GM21737 (cell line): Measurements from ENCODE around the gene SNX3.
"Not testable (repeated sequence)": the region's sequence is repeated elsewhere in the genome, so short reads cannot be mapped to it uniquely, and the experiment has no call there.

ENCODE experiments used
- ATAC-seq: cut with Tn5 transposase; IDR thresholded peaks from one replicate; pipeline ENCODE4 v1.9.1; 2021; ENCODE audit warnings: mild to moderate bottlenecking, moderate library complexity; ENCODE audit not compliant: unreplicated experiment

SNX3 gene

DNA sequence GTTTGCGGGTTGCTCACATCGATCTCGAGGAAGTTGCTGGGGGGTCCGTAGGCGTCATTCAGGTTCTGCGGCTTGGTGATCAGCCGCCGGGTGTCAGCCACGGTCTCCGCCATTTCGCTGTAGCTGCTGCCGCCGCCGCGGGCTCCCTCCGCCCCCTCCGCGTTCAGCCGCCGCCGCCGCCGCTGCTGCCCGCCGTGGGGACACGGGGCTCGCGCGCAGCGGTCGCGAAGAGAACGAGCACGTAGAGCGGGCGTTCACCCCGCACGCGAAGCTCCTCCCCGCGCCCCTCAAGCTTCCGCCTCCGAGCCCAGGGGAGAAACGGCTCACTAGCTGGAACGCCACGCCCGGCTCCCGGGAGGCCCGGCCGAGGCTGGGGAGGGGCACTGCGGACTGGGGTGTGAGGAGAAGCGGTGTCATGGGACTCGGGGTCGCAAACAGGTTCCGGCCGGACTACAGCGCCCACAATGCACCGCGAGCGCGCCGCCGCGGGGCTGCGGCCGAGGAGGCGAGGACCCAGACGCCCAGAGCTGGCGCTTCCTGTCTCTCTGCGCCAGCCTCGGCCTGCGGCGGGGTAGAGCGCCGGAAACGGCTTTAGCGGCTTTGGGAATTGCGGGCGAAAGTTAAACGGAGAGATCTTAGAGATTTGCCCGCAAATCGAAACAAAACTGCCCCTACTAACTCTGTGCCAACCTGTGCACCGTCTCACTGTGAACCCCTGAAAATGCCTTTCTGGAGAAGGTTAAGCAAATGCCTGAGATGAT is at the start of gene SNX3:
Gene SNX3 (minus strand): TSS at position 232 of the 761 bp plus-strand sequence. CDS start 119 bp downstream, at position 113.
- ATAC-seq, result peak; percentile 85

DNA sequence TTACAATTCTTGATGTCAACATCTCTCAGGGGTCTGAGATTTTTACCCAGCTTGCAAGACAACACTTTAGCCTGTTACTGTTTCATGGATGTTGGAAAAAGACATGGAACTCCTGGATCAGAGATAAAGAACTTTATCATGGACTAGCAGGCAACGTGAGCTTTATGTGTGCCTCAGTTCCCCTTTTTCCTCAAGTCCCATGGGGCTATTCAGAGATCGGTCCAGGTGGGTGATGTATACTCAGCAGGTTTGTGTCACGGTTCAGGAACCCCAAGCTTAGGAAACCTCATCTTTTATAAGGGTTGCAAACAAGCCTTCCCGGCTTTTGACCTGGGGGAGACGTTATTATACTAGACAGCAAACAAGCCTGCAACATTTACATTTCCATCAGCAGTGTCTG is 49.0 kb upstream of the SNX3 start:
- ATAC-seq, result no peak

DNA sequence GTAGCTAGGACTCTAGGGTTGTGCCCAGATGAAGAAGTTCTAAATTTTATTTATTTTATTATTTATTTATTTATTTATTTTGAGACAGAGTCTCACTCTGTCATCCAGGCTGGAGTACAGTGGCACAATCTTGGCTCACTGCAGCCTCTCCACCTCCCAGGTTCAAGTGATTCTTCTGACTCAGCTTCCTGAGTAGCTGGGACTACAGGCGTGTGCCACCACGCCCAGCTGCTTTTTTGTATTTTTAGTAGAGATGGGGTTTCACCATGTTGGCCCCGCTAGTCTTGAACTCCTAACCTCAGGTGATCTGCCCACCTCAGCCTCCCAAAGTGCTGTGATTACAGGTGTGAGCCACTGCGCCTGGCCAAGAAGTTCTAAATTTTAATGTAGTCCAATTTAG is 47.8 kb upstream of the SNX3 start:
- not testable (repeated sequence) for ATAC-seq

DNA sequence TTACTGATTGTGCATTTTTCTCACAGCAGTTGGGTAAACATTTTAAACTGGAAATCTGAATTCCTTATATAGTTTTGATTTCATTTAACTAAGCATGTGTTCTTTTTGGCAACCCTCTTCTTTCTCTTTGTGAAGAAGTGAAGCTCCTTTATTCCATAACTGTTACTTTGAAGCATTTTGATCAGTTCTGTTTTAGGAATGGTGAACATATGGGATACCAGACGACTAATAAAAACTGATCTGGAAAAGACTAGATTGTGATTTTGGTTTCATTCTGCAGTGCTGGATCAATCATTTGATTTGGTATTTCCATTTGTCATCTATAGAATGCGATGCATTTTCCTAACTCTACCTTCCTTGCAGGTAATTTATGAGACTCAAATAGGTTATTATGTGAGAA is 43.8 kb upstream of the SNX3 start:
- no peak for ATAC-seq

DNA sequence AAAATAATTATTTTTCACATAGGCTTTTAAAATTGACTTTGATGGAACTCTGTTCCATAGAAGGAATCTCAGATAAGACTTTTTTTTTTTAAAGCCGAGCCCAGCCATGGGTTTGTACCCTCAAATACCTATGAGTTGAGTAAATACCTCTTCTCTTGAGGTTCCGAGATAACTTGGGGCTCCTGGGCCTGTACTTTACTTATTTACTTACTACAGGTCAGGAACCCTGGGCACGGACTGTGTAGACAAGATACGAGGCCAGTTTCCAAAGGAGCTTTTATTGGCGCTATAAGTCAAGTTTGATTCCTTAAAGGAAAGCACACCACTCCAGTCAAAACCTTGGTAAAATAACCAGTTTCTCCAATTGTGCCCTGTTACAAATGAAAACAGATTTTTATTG is 41.5 kb upstream of the SNX3 start:
- ATAC-seq, result no peak

DNA sequence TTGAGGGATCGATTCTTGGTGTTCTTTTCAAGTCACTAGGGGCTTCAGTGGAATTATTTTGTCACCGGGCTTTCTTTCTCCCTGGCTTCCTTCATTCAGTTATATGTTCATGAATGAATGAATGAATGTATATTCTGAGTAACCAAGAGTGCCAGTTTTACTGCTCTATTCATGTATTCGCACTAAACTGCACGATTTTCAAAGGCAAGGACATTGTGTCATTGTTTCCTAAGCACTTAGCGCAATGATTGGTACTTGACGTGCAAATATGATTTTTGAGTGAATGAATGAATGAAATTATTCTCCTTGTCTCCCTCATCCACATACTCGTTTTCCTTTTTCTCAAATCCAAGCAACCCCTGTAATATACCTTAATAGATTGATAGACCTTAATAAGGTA is 34.8 kb upstream of the SNX3 start:
- ATAC-seq, result no peak

DNA sequence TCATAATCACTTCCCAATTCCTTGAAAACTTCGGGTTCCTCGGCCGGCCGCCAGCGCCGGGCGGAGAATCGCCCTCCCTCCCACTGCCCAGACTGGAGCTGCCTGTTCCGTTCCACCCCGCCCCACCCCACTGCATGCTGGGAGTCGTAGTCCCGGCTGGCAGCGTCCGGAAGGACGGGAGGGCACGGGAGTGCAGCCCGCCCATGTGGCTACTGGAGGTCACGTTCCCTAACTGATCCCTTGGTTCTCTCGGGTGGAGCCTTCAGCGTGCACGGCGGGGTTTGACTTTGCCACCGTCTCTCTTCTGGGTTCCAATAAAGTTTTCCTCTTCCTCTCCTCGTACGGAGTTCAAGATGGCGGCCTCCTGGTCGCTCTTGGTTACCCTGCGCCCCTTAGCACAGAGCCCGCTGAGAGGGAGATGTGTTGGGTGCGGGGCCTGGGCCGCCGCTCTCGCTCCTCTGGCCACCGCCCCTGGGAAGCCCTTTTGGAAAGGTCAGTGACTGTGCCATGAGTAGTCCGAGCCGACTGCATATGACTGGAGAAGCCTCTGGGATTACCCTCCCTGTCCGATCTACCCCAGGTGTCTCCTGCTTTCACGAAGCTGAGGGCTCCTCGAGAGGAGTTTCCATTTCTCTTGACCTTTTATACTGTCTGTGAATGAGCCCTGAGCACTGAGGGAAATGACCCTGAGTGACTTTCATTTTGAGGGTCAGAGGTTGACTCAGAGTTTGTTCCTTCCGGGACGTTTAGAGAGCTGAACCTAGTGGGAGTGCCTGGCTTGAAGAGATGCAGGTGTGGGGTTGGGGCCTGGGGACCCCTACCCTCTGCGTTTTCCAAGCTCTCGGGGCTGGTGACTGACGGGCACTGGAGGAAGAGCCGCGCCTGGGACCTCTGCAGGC is 34.1 kb upstream of the SNX3 start, which contains the start of gene AFG1L:
Gene AFG1L (plus strand): TSS at position 328 of the 899 bp plus-strand sequence. CDS start 26 bp downstream, at position 354.
- ATAC-seq, result peak; percentile 95

DNA sequence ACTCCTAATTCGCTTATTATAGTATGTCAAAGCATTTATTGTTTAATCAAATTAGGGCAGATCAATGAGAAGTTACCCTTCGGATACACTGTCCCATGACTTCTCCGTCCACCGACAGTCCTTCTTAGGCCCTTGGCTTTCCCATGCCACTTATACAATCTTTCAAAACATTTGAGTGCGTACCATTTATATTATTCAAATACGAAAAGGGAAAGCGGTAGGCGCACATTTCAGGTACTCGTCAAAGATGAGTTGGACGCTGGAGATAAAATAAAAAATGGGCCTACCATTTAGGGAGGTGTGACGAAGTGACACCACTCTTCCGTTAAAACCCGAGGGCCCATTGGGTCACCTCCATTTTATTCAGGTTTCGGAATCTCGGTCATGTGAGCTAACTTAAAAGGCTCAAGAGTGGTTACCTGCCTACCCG is 33.5 kb upstream of the SNX3 start:
- peak; percentile 13 for ATAC-seq

DNA sequence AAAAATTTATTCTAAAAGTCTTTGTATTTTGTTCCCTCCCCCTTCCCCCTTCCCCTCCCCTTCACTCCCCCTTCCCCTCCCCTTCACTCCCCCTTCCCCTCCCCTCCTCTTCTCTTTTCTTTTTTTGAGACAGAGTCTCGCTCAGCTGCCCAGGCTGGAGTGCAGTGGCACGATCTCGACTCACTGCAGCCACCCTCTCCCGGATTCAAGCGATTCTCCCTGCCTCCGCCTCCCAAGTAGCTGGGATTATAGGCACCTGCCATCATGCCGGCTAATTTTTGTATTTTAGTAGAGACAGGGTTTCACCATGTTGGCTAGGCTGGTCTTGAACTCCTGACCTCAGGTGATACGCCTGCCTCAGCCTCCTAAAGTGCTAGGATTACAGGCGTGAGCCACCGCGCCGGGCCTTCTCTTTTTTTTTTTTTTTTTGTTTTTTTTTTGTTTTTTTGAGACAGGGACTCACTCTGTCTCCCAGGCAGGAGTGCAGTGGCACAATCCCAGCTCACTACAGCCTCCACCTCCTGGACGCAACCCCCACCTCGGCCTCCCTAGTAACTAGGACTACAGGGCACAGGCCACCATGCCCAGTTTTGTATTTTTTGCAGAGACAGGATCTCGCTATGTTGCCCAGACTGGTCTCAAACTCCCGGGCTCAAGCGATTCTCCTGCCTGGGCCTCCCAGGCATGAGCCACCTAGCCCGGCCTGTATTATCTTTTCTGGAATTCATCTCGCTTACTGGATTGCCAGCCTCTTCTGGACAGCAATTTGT is 32.9 kb upstream of the SNX3 start:
- ATAC-seq, result no peak

DNA sequence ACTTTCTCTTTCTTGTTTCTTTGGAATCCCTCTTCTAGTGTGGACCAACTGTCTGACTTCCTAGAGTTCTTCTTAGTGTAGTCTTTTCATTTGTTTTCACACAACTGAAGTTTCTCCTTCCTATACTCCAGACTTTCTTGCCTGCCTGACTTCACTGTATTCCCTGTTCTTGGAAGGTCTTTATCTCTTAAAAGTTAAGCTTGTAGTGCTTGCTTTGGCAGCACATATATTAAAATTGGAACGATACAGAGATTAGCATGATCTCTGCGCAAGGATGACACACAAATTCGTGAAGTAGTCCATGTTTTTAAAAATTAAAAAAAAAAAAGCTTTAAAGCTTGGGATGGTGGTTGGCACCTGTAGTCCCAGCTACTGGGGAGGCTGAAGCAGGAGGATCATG is 31.7 kb upstream of the SNX3 start:
- not testable (repeated sequence) for ATAC-seq

DNA sequence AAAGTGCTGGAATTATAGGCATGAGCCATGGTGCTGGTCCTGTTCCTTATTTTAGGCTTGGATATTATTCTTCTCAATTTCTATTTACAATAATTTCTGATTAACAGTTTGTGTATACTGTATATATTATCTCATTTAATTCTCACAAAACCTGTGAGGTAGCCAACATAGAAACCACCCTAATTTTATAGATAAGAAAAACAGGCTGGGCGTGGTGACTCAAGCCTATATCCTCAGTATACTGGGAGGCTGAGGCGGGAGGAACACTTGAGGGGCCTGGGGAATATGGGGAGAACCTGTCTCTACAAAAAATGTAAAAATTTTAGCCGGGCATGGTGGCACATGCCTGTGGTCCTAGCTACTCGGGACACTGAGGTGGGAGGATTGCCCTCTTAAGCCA is 30.3 kb upstream of the SNX3 start:
- ATAC-seq, result no peak

DNA sequence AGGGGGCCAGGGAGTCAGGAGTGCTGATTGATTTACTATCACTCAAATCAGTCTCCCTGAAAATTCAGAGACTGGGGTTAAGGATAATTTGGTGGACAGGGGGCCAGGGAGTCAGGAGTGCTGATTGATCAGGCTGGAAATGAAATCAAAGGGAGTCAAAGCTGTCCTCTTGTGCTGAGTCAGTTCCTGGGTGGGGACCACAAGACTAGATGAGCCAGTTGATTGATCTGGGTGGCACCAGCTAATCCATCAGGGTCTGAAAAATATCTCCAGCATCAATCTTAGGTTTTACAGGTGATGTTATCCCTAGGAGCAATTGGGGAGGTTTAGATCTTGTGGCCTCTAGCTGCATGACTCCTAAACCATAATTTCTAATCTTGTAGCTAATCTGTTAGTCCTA is 27.9 kb upstream of the SNX3 start:
- no peak for ATAC-seq

DNA sequence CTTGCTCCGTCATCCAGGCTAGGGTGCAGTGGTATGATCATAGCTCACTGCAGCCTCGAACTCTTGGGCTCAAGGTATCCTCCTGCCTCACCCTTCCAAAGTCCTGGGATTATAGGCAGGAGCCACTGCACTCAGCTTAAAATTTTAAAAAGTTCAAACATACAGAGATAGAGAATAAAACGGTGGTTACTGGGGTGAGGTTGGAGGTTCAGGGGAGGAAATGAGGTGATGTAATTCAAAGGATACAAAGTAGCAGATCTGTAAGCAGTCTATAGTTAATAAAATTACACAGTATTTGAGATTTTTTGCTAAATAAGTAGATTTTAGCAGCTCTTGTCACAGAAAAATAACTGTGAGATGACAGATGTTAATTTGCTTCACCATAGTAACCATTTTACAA is 26.5 kb upstream of the SNX3 start:
- no peak for ATAC-seq

DNA sequence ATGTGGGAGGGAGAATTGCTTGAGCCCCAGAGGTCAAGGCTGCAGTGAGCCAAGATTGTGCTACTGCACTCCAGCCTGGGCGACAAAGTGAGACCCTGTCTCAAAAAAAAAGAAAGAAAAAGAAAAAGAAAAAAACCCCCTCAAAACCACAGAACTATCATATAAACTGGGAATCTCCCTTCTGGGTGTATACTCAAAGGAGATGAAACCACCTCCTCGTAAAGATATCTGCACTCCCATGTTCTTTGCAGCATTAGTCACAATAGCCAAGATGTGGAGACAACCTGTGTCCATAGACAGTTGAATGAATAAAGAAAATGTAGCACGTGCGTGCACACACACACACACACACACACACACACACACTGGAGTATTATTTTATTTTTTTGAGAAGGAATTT is 25.5 kb upstream of the SNX3 start:
- ATAC-seq, result no peak

DNA sequence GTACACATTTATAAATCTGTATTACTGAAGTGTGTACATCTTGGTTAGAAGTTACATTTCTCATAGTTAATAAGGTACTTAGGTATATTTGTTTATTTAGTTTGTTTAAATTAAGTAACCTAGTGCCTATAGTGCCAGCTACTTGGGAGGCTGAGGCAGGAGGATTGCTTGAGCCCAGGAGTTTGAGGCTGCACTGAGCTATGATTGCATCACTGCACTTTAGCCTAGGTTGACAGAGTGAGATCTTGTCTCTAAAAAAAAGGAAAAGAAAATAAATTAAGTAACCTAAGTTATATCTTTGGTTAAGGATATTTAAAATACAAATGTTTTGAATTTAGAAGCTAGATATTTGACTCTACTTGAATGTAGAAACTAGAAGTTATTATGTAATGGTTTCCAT is 24.5 kb upstream of the SNX3 start:
- ATAC-seq, result no peak

DNA sequence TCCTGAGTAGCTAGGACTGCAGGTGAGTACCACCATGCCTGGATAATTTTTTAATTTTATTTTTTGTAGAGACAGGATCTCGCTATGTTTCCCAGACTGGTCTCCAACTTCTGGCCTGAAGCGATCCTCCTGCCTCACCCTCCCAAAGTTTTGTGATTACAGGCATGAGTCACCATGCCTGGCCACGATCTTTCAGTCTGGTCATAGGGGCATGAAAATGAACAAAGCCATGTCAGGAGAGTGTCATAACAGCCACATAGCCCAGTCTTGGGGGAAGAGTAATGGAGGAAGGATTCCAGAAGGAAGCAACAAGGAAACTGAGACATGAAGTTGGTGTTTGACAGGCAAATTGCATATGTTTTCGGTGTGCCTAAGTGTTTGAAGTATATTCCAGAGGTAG is 17.0 kb upstream of the SNX3 start:
- no peak for ATAC-seq

DNA sequence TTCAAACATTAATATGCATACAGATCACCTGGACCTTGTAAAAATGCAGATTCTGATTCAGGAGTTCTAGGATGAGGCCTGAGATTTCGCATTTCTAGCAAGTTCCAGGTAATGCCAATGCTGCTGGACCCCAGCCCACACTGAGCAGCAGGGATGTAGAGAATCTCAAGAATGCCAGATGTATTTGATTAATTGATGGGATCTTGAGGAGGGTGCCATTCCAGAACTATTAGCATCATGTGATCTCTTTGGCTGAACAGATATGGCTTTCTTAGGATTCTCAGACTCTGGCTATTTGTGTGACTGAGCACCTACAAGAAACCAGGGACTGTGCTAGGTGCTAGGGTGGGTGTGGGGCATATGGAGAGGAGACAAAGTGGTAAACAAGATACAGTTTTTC is 16.5 kb upstream of the SNX3 start:
- no peak for ATAC-seq

DNA sequence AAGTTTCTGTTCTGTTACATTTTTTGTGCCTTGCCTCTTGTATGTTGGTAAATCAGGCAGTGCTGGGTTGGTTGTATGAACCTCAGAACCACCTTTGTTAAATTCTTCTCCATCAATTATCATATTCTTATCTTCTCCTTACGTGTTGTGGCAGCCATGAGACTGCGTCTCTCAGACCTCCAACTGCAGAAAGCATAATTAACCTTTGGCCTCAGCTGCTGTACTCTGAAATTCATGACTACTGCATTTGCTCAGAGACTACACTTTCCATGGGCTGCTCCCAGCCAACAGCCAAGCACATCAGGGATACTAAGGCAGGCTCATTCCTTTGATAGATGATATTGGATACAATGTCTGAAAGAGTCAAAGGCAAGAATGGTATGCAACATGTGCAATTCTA is 15.1 kb upstream of the SNX3 start:
- no peak for ATAC-seq

DNA sequence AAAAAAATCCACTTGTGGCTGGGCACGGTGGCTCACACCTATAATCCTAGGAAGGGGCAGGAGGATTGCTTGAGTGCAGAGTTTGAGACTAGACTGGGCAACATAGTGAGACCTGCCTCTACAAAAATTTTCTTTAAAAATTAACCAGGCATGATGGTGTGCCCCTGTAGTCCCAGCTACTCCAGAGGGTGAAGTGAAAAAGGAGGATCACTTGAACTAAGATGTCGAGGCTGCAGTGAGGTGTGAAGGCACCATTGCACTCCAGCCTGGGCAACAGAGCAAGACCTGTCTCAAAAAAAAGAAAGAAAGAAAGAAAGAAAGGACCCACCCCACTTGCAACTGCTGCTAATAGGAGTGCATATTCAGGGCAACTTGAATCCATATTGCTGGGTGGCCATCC is 13.7 kb upstream of the SNX3 start:
- ATAC-seq, result no peak

DNA sequence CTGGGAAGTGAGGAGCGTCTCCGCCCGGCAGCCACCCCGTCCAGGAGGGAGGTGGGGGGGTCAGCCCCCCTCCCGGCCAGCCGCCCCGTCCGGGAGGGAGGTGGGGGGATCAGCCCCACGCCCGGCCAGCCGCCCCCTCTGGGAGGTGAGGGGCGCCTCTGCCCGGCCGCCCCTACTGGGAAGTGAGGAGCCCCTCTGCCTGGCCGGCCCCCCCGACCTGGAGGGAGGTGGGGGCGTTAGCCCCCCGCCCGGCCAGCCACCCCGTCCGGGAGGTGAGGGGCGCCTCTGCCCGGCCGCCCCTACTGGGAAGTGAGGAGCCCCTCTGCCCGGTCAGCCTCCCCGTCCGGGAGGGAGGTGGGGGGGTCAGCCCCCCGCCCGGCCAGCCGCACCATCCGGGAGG is 9.1 kb upstream of the SNX3 start:
- not testable (repeated sequence) for ATAC-seq

DNA sequence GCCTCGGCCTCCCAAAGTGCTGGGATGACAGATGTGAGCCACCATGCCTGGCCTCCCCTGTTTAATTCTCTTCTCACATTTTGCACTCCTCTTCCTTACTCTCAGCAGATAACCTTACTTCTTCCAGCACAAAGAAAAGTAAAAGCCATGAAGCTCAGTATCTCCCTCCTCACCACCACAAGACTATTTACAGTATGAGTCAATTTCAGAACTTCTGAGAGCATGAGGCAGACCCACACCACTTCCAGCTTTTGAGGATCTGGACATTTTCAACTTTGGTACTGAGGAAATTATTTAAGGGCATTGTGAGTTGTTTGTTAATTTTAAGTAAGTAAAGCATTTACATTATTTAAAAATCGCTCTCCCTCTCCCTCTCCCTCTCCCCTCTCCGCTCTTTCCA is 8.0 kb upstream of the SNX3 start:
- no peak for ATAC-seq
